Mesenteric fat pad (tissue), 1 donor: ENCODE data around the gene DNAH10. TPM values are rescaled to one million over a fixed set of nuclear protein-coding genes. Genes with fewer than 3 reads are reported as not detected.
"Not testable (repeated sequence)": the region's sequence is repeated elsewhere in the genome, so short reads cannot be mapped to it uniquely, and the experiment has no call there.

Experiments used
- DNase-seq: peaks from one replicate; pipeline ENCODE4 v3.0.0-alpha.2; 2020; ENCODE audit warnings: low spot score
- total RNA-seq: library from RNA; stranded (reverse); fragmentation: NEBNext Ultra II Directional; extraction: Animal tissue kit (Norgen Biotek cat#: 25700); gene quantifications from one replicate; pipeline ENCODE4 v1.2.1, GENCODE V29; 2021
- donor health status: DM: yes; HTN: yes; CAD: no.

DNAH10 gene
- total RNA-seq, 1 donor from 2014 or later: 0.51 TPM

GRCh38 chr12:123788541-123788940 is 26.4 kb downstream of the DNAH10 start:
- DNase-seq: no peak

DNA sequence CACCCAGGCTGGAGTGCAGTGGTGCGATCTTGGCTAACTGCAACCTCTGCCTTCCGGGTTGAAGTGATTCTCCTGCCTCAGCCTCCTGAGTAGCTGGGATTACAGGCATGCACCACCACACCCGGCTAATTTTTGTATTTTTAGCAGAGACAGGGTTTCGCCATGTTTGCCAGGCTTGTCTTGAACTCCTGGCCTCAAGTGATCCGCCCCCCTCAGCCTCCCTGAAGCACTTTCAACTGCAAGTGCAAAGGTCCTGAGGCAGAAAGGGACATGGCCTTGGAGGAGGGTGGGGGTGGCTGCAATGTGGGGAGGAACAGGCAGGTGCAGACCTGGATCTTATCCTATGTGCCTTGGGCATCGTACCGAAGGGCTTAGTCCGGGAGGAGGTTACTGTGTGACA is 27.3 kb downstream of the DNAH10 start:
- DNase-seq: not testable (repeated sequence)

DNA sequence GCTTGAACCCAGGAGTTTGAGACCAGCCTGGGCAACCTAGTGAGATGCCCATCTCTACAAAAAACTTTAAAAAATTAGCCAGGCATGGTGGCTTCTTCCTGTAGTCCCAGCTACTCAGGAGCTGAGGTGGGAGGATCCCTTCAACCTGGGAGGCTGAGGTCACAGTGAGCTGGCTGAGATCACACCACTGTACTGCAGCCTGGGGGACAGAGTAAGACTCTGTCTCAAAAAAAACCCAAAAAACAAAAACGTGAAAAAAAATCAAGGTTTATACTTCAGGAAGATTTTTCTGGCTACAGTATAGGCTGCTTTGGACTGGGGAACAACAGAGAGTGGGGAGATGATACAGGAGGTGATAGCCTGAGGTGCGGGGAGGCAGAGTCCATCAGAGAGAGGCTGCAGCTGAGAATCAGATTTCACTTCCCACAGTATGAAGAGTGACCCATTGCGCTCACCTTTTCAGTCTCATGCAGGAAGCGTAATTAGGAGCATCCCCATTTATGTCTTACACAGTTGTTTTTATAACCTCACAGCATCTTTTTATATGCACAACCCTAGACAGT is 28.9 kb downstream of the DNAH10 start:
- no peak for DNase-seq

GRCh38 chr12:123794027-123794426 is 31.9 kb downstream of the DNAH10 start:
- DNase-seq: no peak

GRCh38 chr12:123798518-123798917 is 36.4 kb downstream of the DNAH10 start:
- DNase-seq: no peak

GRCh38 chr12:123799227-123799626 is 37.1 kb downstream of the DNAH10 start:
- peak; percentile 53 for DNase-seq

GRCh38 chr12:123801573-123802178 is 39.6 kb downstream of the DNAH10 start:
- DNase-seq: no peak

DNA sequence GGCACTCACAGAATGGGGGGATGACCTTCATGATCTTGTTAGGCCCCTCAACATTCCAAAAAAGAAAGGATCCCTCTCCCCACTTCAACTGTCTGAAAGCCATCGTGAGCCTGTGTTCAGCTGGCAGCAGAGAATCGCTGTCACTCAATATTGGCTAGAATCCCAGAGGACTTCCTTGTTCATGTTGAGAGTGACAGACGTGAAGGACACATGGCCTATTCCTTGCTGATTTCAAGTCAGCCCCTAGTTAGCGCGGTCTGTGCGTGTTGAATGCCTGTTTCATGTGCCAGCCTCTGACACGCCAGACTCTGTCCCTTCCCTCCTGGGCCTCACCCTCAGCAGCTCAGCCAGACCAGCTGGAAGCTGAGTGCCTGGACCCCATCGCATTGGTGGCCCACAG is 43.1 kb downstream of the DNAH10 start:
- DNase-seq: peak; percentile 65

- DNase-seq: no peak
These were observed 44.9 kb downstream of the DNAH10 start for GRCh38 chr12:123807002-123807401.

DNA sequence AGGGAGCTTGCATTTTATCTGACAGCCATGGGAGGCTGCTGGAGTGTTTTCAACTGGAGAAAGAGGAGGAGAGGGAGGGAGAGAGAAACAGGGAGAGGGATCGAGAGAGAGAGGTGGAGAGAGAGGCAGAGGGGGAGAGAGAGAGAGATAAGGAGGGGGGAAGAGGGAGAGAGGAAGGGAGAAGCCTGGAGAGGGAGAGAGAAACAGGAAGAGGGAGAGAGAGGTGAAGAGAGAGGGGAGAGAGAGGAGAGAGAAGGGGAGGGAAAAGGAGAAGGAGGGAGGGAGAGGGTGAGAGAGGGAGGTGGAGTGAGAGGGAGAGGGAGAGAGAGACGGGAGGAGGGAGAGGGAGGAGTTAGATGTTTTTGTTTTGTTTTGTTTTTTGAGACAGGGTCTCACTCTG is 45.6 kb downstream of the DNAH10 start:
- no peak for DNase-seq

GRCh38 chr12:123808167-123808566 is 46.1 kb downstream of the DNAH10 start:
- DNase-seq: no peak

- no peak for DNase-seq
These were observed 51.2 kb downstream of the DNAH10 start for GRCh38 chr12:123813349-123813748.

- no peak for DNase-seq
These were observed 53.9 kb downstream of the DNAH10 start for GRCh38 chr12:123815968-123816367.

DNA sequence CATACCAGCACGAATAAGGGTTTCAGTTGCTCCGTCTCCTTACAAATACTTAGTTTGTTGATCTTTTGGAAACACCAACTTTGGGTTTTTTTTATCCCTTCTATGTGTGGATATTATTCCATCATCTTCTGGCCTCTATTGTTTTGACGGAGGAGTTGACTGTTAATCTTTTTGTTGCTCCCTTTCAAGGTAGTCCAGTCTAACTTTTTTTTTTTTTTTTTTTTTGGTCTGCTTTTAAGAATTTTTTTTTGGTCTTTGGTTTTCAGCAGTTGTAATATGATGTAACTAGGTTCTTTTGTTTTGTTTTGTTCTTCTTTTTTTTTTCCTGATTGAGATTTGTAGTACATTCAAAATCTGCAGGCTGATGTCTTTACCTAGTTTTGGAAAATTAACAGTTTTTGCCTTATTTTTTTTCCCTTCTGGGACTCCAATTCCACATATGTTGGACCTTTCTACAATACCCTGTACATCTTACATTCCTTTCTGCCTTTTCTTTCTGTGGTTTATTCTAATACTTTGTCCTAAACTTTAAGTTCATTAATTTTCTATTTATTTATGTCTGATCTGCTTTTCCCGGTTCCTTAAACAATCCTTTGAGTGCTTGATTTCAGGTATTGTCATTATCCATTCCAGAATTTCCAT is 54.9 kb downstream of the DNAH10 start:
- no peak for DNase-seq

DNA sequence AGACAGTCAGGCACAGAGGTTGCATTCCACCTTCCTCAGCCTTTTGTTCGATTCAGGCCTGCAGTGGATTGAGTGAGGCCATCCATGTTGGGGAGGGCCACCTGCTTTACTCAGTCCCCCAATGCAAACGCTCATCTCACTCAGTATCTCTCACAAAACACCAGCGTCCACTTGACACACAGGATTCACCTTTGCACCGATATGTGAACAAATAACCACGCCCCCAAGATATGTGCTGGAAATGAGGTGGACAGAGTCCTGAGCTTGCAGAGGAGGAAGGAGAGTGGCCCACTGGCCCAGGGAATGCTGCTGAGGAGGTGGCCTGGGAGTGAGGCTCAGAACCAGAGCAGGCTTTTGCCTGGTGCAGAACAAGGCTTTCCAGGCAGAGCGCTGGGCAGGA is 60.7 kb downstream of the DNAH10 start:
- no peak for DNase-seq

DNA sequence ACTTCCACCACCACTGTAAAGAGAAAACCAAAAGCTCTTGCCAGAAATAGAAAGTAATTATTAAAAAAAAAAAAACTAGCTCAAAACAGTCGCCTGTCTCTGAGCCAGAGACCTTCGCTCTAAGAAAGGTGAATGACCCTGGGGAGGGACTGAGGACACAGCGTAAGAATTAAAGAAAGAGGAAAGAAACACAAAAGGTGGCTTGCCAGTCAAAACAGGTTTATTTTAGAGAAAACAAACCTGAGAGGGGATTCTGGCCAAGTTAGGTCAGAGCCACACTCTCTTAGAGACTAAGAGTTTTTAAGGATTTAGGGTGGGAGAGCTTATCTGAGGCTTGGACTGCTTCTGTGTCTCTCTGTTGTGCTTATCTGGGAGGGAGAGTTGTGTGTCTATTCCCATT is 66.0 kb downstream of the DNAH10 start:
- DNase-seq: no peak

DNA sequence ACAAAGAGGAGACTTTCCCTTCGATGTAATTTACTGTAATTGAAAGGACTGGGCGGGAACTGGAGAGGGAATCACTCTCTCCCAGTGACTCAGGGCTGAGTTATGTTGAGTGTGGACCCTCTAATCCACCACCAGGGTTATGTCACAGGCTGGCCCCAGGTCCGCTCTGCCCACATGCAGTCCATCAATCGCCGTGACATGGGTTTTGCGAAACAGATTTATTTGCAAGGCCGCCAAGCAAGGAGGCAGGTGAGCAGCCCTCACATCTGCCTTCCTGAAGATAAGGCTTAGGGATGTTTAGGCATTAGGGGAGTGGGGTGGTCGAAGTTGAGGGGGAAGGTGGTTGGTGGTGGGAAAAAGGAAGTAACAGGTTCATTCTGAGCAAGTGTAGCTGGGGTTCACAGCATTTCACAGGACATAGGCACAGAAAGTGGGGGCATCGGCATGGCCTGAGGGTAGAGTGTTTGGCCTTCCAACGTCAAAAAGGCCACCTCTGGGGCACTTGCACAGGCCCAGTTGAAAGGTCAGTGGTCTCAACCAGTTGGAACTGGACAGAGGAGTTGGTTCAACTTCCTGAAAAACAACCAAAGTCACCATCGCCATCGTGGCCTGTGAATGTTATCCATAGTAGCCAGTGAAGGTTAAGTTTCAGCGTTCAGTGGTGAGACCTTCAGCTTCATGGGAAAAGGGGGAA is 66.9 kb downstream of the DNAH10 start:
- no peak for DNase-seq

DNA sequence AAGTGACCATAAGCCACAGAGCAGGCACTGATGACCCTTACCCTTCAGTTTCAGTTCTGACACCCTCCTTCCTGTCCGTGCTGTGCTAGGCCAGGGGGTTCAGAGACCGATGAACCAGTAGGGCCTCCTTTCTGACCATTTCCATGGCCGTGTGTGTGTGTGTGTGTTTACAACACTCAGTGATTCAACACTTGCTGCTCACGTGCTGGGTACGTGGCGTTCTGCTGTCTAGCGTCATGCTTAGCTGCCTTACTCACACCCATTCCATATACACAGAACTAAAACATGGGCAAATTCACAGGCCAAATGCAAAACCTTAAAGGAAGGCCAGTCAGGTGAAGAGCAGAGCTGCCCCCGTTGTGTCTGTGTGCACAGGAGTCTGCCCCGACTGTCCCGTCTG is 67.5 kb downstream of the DNAH10 start:
- DNase-seq: no peak

GRCh38 chr12:123830675-123831074 is 68.6 kb downstream of the DNAH10 start:
- no peak for DNase-seq

- DNase-seq: no peak
These were observed 70.0 kb downstream of the DNAH10 start for GRCh38 chr12:123832052-123832451.

DNA sequence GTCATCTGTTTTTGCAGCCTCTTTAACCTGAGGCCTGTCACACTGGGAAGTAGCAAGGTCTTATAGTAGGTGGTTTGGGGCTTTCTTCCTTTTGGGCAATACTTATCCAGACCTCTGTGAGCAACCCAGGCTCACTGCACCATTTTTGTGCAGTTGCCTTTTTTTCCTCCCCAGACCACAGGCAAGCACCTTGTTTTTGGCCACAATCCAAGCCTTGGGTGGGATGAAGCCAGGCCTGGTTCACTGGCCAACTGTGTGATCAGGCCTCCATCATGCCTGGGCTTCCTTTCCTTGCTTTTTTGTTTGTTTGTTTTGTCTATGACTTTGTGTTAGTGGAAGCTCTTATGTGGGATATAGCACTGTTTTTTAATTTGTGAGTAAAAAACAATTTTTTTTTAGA is 71.7 kb downstream of the DNAH10 start:
- no peak for DNase-seq

- no peak for DNase-seq
These were observed 72.7 kb downstream of the DNAH10 start for GRCh38 chr12:123834845-123835244.
